GM12878 (cell line): ENCODE data around the gene SENP3. TPM values are rescaled to one million over a fixed set of nuclear protein-coding genes. Genes with fewer than 3 reads are reported as not detected.

Experiments
- ATAC-seq: fragments of 200-7000 bp; cut with Tn5 transposase; 3 replicates; pipeline ENCODE4 v1.9.1; 2020; ENCODE audit warnings: mild to moderate bottlenecking, moderate library complexity
- BruUV-seq: library from RNA; stranded (reverse); fragments of 400-500 nt; replicated peaks from 2 replicates; lab custom pipeline; 2021; lab: Mats Ljungman, UMichigan
- CTCF ChIA-PET: fragments of 300-600 bp; sonication (Branson Sonifier 250); formaldehyde crosslinking; extraction: SDS; loops from one replicate; lab custom pipeline; 2021; ENCODE audit warnings: inconsistent platforms; lab: Yijun Ruan, JAX
- POLR2A ChIA-PET: fragments of 350-600 bp; formaldehyde crosslinking; extraction: SDS; loops from one replicate; lab custom pipeline; 2021; ENCODE audit warnings: inconsistent platforms; lab: Charles Lee
- RAD21 ChIA-PET: fragments of 300-600 bp; sonication (Branson Sonifier 250); formaldehyde crosslinking; loops from one replicate; lab custom pipeline; 2023; ENCODE audit warnings: antibody characterized with exemption; ENCODE audit not compliant: unreplicated experiment; lab: Charles Lee
- SMC1A ChIA-PET: fragments of 300-600 bp; sonication (Branson Sonifier 250); formaldehyde crosslinking; loops from one replicate; lab custom pipeline; 2023; ENCODE audit not compliant: unreplicated experiment, uncharacterized antibody; lab: Charles Lee
- DNase-seq: peaks from one replicate; pipeline ENCODE4 v3.0.0-alpha.2; 2011; ENCODE audit warnings: low read depth, low spot score
- FAIRE-seq: peaks from 3 replicates; lab custom pipeline; 2011; peaks lifted over from hg19 to GRCh38; lab: Jason Lieb, UNC
- H2AFZ ChIP-seq: 2 replicates; pipeline ENCODE4 v1.6.0; 2011; ENCODE audit warnings: low read depth, low read length, control low read depth; ENCODE audit not compliant: control insufficient read depth
- H3K27ac ChIP-seq: 2 replicates; pipeline ENCODE4 v1.5.1; 2011; ENCODE audit warnings: control low read depth; ENCODE audit not compliant: control insufficient read depth, insufficient read depth
- H3K27me3 ChIP-seq, 2 experiments: replicated peaks in 1 of 2; 2 replicates each; pipeline versions ENCODE4 v1.6.0 to v1.6.1; 2011; ENCODE audit warnings: low read length in 1 of 2; ENCODE audit not compliant: control insufficient read depth in 2 of 2, insufficient read depth in 2 of 2
- H3K36me3 ChIP-seq, 2 experiments: 2 replicates each; pipeline ENCODE4 v1.5.1; 2011; ENCODE audit warnings: low read length in 1 of 2; ENCODE audit not compliant: control insufficient read depth in 2 of 2, insufficient read depth in 2 of 2
- H3K4me1 ChIP-seq: 2 replicates; pipeline ENCODE4 v1.6.1; 2011; ENCODE audit warnings: mild to moderate bottlenecking, low read length, moderate library complexity, mixed read lengths; ENCODE audit not compliant: control insufficient read depth, insufficient read depth
- H3K4me2 ChIP-seq: 2 replicates; pipeline ENCODE4 v1.6.0; 2011; ENCODE audit warnings: control low read depth; ENCODE audit not compliant: control insufficient read depth, insufficient read depth
- H3K4me3 ChIP-seq: fragments of 200-600 bp; sonication (generic); 2 replicates; pipeline ENCODE4 v1.5.1; 2016
- H3K79me2 ChIP-seq: 2 replicates; pipeline ENCODE4 v1.6.0; 2011; ENCODE audit warnings: low read length; ENCODE audit not compliant: control insufficient read depth, insufficient read depth
- H3K9ac ChIP-seq: 2 replicates; pipeline ENCODE4 v1.8.0; 2011; ENCODE audit warnings: low read length, control low read depth, mixed read lengths; ENCODE audit not compliant: control insufficient read depth, insufficient read depth
- H3K9me3 ChIP-seq: replicated peaks from 3 replicates; pipeline ENCODE4 v1.5.1; 2011; ENCODE audit warnings: mild to moderate bottlenecking, low read length; ENCODE audit not compliant: control insufficient read depth, insufficient read depth
- H4K20me1 ChIP-seq: 2 replicates; pipeline ENCODE4 v1.6.0; 2011; ENCODE audit not compliant: control insufficient read depth, insufficient read depth
- CBX3 ChIP-seq: fragments of 200-600 bp; sonication (generic); IDR thresholded peaks from 2 replicates; pipeline ENCODE4 v1.6.1; 2016; ENCODE audit warnings: low read depth, borderline replicate concordance
- CHD2 ChIP-seq: IDR thresholded peaks from 2 replicates; pipeline ENCODE4 v1.6.1; 2011; ENCODE audit warnings: low read depth, low read length, improper control_type of control experiment, borderline replicate concordance
- CTCF ChIP-seq, 3 experiments: IDR thresholded peaks in 2 of 3; conservative IDR thresholded peaks in 1 of 3; 2 replicates each; pipeline ENCODE4 v1.5.1; 2011; ENCODE audit warnings: low read depth in 3 of 3, low read length in 3 of 3, mild to moderate bottlenecking in 3 of 3, control low read depth in 2 of 3, moderate library complexity in 2 of 3, inconsistent platforms in 1 of 3, mixed read lengths in 1 of 3; ENCODE audit not compliant: control insufficient read depth in 2 of 3, insufficient read depth in 1 of 3; ENCODE audit errors: extremely low read depth in 1 of 3
- E2F8 ChIP-seq: fragments of 450-650 bp; IDR thresholded peaks from 2 replicates; pipeline ENCODE4 v1.6.1; 2018; ENCODE audit warnings: mild to moderate bottlenecking, low read depth, moderate library complexity; ENCODE audit not compliant: partially characterized antibody
- EGR1 ChIP-seq, 2 experiments: IDR thresholded peaks; 1 replicate in 1 of 2; 2 replicates in 1 of 2; pipeline ENCODE4 v1.6.1; 2011 to 2012; ENCODE audit warnings: low read depth in 2 of 2, low read length in 2 of 2, borderline replicate concordance in 1 of 2, mild to moderate bottlenecking in 1 of 2, moderate library complexity in 1 of 2
- EZH2 ChIP-seq: IDR thresholded peaks from 2 replicates; pipeline ENCODE4 v1.6.1; 2012; ENCODE audit warnings: low read depth, mild to moderate bottlenecking, control low read depth, inconsistent platforms, low read length, borderline replicate concordance; ENCODE audit not compliant: control insufficient read depth
- FOXK2 ChIP-seq: fragments of 450-650 bp; IDR thresholded peaks from 2 replicates; pipeline ENCODE4 v1.6.1; 2017; ENCODE audit warnings: mild to moderate bottlenecking, moderate library complexity
- MYB ChIP-seq: fragments of 150-350 bp; IDR thresholded peaks from 2 replicates; pipeline ENCODE4 v1.6.1; 2014; ENCODE audit warnings: mild to moderate bottlenecking, low read depth, low read length, borderline replicate concordance
- NFYA ChIP-seq: IDR thresholded peaks from 2 replicates; pipeline ENCODE4 v1.6.1; 2011; ENCODE audit warnings: low read depth, mild to moderate bottlenecking, low read length, improper control_type of control experiment, borderline replicate concordance
- NR2C1 ChIP-seq: fragments of 450-650 bp; IDR thresholded peaks from 2 replicates; pipeline ENCODE4 v1.6.1; 2017; ENCODE audit warnings: antibody characterized with exemption, mild to moderate bottlenecking, moderate library complexity
- NR2F1 ChIP-seq: fragments of 450-650 bp; conservative IDR thresholded peaks from 2 replicates; pipeline ENCODE4 v1.6.1; 2017; ENCODE audit warnings: mild to moderate bottlenecking
- PBX3 ChIP-seq: IDR thresholded peaks from 2 replicates; pipeline ENCODE4 v1.6.1; 2011; ENCODE audit warnings: mild to moderate bottlenecking, low read depth, low read length, moderate library complexity; ENCODE audit not compliant: insufficient replicate concordance
- PKNOX1 ChIP-seq: fragments of 450-650 bp; IDR thresholded peaks from 2 replicates; pipeline ENCODE4 v1.6.1; 2016; ENCODE audit warnings: mild to moderate bottlenecking
- RAD51 ChIP-seq: fragments of 450-650 bp; IDR thresholded peaks from 2 replicates; pipeline ENCODE4 v1.6.1; 2016; ENCODE audit warnings: moderate library complexity, mild to moderate bottlenecking, inconsistent platforms
- SRF ChIP-seq, 2 experiments: IDR thresholded peaks; 2 replicates each; pipeline ENCODE4 v1.6.1; 2011; ENCODE audit warnings: low read depth in 2 of 2, low read length in 2 of 2, mild to moderate bottlenecking in 1 of 2, moderate library complexity in 1 of 2
- STAT3 ChIP-seq: IDR thresholded peaks from 2 replicates; pipeline ENCODE4 v1.6.1; 2011; ENCODE audit warnings: low read depth, low read length, improper control_type of control experiment
- SUZ12 ChIP-seq: fragments of 200-600 bp; sonication (generic); IDR thresholded peaks from one replicate; pipeline ENCODE4 v1.6.1; 2018; ENCODE audit warnings: antibody characterized with exemption, mild to moderate bottlenecking; ENCODE audit not compliant: unreplicated experiment
- TCF7 ChIP-seq: IDR thresholded peaks from 2 replicates; pipeline ENCODE4 v1.6.1; 2014; ENCODE audit warnings: antibody characterized with exemption, borderline replicate concordance
- in situ Hi-C: fragments of 300-500 bp; cut with MboI; formaldehyde crosslinking; loops from 9 replicates; pipeline ENCODE4 v1.14.3; 2018; ENCODE audit warnings: mixed read lengths
- intact Hi-C: fragments of 100-400 bp; cut with micrococcal nuclease; formaldehyde crosslinking; loops from one replicate; pipeline ENCODE4 v1.14.2; 2022; ENCODE audit not compliant: unreplicated experiment
- polyA plus RNA-seq, 11 experiments: library from polyadenylated mRNA; depleted of rRNA in 4 of 11; unstranded in 6 of 11; stranded (reverse) in 5 of 11; fragments of >200 nt; fragmentation: Nextera tagmentation in 4 of 11; fragmentation: Illumina TruSeq in 1 of 11; extraction: Ambion mirVana in 4 of 11; extraction: Trizol in 1 of 11; gene quantifications; 1 replicate in 1 of 11; 2 replicates in 10 of 11; pipeline versions ENCODE4 v1.2.1 to v1.2.3, GENCODE V29; 2011 to 2016; ENCODE audit warnings: inconsistent platforms in 2 of 11, missing spikeins in 2 of 11, low read depth in 1 of 11
- total RNA-seq, 4 experiments: library from RNA; depleted of rRNA in 3 of 4; stranded (reverse); fragments of >200 nt in 3 of 4; fragmentation: Illumina TruSeq in 1 of 4; extraction: Trizol in 1 of 4; gene quantifications; 2 replicates each; pipeline versions ENCODE4 v1.2.1 to v1.2.3, GENCODE V29; 2013 to 2021

Gene SENP3
- total and polyA plus RNA-seq, 10 of the 15 experiments (the other 5 are each of a cell fraction or from before 2014, with no cell fraction given) = 1.8 to 113 (median 72.3) TPM

GRCh38 chr17:7528842-7529241, 32.9 kb upstream of the SENP3 start:
- Histone ChIP-seq H3K36me3 (no peaks in the 10 kb centered on the region), H3K4me3 (no peak overlapping the region), H3K9ac (no peak overlapping the region), H3K4me1 (no peaks in the 10 kb centered on the region), H3K79me2 (no peaks in the 10 kb centered on the region)
- SMC1A ChIA-PET = no interaction called here
- CTCF ChIA-PET = interaction anchor here (4.6 to 17.1 kb wide), 2 partner anchors 13 to 31 kb away, joined by 35 to 192 read pairs; partner anchors contain the start of genes SENP3 and TNFSF13
- intact Hi-C loops = no loop called here
- TF ChIP-seq E2F8 (no peak), NFYA (no peak), CHD2 (no peak), MYB (no peak), STAT3 (no peak), SUZ12 (no peak), SRF (IDR thresholded peaks at IDR 0.05; ENCODE audit: low read depth in 2 of 2, low read length in 2 of 2) (no peak), CTCF (IDR thresholded peaks at IDR 0.05 in 2 of 3, conservative IDR thresholded peaks at IDR 0.05 in 1 of 3; ENCODE audit: control insufficient read depth in 2 of 3, extremely low read depth in 1 of 3, insufficient read depth in 1 of 3, low read depth in 3 of 3, low read length in 3 of 3) (no peak), PBX3 (no peak), PKNOX1 (no peak), EZH2 (no peak), NR2F1 (no peak), EGR1 (IDR thresholded peaks at IDR 0.05; ENCODE audit: borderline replicate concordance in 1 of 2, low read depth in 2 of 2, low read length in 2 of 2) (no peak), NR2C1 (no peak), TCF7 (no peak), RAD51 (no peak), FOXK2 (no peak), CBX3 (no peak)
- TF ChIP-seq, all 136 proteins: peak for 0
- DNase-seq (no peak), ATAC-seq (no peak), FAIRE-seq (no peak)
- Histone ChIP-seq H2AFZ (no peak overlapping the region), H3K9me3 (no peaks in the 10 kb centered on the region), H3K27me3 (no peaks in the 10 kb centered on the region), H3K27ac (no peak overlapping the region), H3K4me2 (no peak overlapping the region), H4K20me1 (no peaks in the 10 kb centered on the region)
- ChIA-PET RAD21 (interaction anchor here (1.1 kb wide), 1 partner anchor 32 kb away, joined by 3 read pairs; no protein-coding TSS in a partner anchor), POLR2A (no interaction called here)
- BruUV-seq = no TSS peak
- in situ Hi-C loops = no loop called here
